IPS-NIHi7 (cell line): ENCODE results near the gene MORC1.
A peak's percentile ranks its signal among the peaks of the same experiment; 100 is the strongest.
"Not testable (repeated sequence)": the region's sequence is repeated elsewhere in the genome, so short reads cannot be mapped to it uniquely, and the experiment has no call there.

ENCODE experiments used
- DNase-seq: peaks from one replicate; pipeline ENCODE4 v3.0.0; 2012; ENCODE audit warnings: mixed read lengths; ENCODE audit errors: extremely low spot score

The MORC1 gene

DNA sequence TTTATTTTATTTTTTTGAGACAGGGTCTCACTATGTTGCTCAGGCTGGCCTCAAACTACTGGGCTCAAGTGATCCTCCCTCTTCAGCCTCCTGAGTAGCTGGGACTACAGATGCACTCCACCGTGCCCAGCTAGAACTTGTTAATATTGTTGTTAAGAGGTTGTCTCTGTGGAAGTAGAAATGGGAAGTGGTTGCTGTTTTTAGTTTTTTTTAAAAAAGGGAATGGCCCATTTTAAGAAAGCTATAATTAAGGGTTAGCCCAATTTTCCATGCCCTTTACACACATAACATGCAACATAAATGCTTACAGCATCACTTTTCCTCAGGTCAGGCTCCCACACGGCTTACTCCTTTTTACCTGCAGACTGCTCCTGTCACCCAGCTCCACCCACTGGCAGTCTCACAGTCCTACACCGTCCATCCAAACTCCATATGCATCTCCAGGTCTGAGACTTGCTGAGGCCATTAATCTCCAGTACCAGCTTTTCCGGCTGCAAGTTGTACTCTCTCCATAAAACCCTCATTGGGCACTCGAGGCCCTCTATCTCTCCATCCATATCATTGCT is 19.8 kb downstream of the MORC1 start:
- DNase-seq = peak; percentile 70

- no peak for DNase-seq
These were observed 22.8 kb downstream of the MORC1 start for GRCh38 chr3:109095166-109095565.

DNA sequence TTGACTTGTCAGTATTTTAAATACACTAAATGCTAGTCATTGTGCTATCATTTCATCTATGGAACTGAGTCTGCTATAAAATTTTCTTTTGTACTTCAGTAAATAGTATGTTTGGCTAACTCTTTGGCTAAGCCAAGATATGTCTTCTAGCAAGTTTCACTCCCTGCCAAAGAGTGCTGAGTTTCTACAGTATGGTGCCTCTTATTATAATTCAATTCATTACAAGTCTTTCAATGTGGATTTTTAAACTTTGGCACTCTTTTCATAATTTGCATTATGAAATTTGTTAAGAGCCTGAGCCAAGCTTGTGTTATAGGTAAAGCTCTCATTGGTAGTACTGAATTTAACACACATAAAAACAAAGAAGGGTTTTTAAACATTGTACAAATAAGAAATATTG is 24.4 kb downstream of the MORC1 start:
- no peak for DNase-seq

GRCh38 chr3:109091846-109092245 is 26.1 kb downstream of the MORC1 start:
- no peak for DNase-seq

DNA sequence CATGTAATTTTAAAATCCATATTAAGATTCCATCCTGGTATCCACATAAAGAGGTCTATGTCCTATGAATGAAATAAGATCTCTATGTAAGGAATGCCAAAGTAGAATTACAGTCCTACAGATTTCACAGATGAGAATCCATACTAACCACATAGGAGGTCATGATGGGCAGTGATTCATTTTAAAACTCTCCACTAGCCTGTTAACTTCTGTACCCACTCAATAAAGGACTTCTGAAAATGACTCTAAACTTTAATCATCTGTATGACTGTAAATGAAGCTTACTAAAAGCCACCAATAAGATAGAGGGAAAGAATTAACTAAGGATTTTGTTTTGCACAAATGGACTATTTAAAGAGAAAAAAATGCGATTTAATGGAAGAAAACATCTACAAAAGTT is 28.7 kb downstream of the MORC1 start:
- DNase-seq = no peak

DNA sequence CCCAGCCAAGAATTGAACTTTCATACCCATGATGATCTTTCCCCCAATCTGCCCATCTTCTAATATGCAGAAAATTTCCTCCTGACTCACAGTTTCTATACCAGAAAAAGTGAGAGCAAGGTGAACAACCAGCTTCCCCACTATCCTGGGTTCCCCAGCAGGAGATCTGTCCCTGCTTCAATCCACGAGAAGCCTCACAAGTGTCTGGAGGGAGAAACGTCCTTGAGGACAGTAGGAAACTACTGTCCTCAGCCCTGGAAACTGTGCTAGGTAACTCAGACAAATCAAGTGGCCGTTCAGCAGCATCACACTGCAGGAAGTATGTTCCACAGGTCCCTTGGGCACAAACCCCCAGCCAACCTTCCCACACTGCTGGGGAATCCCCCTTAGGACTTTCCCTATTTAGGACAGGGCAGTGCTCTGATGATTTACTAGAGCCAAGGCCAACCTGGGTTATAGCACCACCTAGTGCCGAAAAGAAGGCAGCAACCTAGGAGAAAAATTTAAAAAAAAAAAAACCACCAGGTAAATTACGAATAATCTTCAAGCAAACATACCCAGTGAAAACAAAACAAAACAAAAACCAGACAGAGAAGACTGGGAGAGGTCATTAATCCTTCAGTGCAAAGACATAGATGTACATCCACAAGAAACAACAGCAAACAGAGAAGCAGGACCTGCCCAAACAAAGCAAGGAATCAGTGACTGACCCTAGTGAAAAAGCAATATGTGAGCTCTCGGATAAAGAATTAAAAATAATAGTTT is 36.0 kb downstream of the MORC1 start:
- peak; percentile 77 for DNase-seq

GRCh38 chr3:109080090-109080489 is 37.8 kb downstream of the MORC1 start:
- not testable (repeated sequence) for DNase-seq

- no peak for DNase-seq
These were observed 44.8 kb downstream of the MORC1 start for GRCh38 chr3:109073116-109073515.

- DNase-seq = no peak
These were observed 45.7 kb downstream of the MORC1 start for GRCh38 chr3:109072194-109072593.

GRCh38 chr3:109071350-109072142 is 46.4 kb downstream of the MORC1 start:
- DNase-seq = no peak

DNA sequence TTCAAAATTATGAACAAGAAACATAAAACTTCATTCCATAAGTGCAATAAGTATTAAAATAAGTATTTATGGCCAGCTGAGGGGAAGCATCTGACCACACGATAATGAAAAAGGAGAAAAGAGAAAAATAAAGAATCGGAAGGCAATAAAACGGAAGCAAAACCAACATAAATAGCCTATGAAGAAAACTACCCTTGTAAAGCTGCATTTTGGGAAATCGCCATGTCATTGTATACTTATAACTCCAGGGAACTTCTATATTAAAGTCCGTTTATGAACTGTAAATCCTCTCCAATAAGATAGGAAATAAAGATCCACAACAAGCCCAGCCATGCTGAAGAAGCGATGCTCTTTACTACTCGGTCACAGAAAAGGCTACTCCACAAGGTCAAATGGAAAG is 47.7 kb downstream of the MORC1 start:
- no peak for DNase-seq

- DNase-seq = no peak
These were observed 51.1 kb downstream of the MORC1 start for GRCh38 chr3:109066864-109067263.

DNA sequence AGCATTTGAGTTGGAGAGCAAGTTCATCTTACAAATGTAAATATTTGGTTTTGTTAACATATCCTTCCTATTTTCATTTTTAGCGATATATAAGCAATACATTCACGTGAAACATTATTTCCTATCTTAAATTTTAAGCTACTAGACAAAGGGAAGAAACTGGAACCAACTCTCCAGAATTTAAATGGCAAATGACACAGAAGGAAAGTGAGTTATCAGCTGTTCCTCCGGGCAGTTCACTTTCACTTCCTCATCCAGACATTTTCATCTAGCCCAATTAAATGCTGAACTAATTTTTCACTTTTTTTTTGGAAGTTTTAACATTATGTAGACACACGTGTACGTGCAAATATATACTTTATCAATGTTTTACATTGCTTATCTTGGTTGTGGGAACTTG is 58.7 kb downstream of the MORC1 start:
- DNase-seq = no peak

GRCh38 chr3:109057616-109058015 is 60.3 kb downstream of the MORC1 start:
- no peak for DNase-seq

GRCh38 chr3:109057056-109057455 is 60.9 kb downstream of the MORC1 start:
- DNase-seq = no peak

DNA sequence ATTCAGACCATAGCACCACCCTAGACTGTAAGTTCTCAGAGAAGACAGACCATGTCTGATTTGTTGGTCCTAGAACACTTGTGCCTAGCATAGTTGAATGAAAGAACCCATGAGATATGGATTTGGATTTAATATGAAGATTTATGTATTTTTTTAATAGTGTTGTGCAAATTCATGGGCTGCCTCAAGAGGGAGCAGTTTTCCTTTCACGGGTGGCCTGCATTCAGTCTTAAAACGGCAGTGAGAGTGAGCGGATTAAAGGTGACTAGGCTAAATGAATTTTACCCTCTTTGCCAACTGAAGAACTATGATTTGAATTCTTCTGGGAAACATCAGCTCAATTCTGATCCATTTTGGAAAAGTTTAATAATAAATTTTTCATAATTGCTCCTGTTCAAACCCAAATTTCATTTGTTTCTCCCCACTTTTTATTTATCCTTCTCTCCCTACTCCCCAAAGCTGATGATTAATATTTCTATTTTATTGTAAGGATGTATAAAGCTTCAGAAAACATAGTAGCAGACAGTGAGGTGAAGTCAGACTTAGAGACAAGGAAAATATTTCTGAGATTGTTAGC is 67.3 kb downstream of the MORC1 start:
- peak; percentile 35 for DNase-seq

GRCh38 chr3:109047366-109047765 is 70.6 kb downstream of the MORC1 start:
- DNase-seq = no peak

DNA sequence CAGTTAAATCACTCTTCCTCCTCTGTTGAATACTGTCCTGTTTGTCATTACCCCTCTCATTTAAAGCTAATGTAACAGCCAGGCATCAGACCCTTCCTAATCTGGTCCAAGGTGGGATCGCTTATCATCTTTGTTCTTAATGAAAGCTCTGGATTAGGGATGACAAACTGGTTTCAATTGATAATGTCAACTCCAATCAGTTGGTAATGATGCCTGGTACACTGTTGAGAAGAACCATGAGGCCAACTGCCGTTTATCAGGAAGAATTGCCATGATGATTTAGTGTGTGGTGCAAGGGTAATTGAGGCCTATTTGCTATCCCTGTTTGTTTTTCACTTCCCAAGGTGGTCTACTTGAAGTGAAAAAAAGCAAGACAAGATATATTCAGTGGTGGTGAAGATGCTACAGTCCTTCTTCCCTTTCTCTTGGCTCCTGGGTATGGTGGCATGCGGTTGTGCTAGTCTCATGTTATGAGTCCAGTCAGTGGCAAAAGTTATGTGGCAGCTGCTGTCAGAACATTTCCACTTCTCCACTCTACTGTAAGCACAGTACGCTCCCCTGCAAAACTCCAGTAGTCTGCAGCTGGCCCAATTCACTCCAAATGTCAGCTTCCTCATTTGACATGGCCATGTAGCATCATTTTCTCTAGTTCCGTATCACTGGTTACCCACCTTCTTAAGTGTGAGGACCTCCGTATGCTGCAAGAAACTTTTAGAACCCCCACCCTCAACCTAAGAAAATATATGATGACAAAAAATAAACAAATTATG is 72.5 kb downstream of the MORC1 start:
- no peak for DNase-seq

DNA sequence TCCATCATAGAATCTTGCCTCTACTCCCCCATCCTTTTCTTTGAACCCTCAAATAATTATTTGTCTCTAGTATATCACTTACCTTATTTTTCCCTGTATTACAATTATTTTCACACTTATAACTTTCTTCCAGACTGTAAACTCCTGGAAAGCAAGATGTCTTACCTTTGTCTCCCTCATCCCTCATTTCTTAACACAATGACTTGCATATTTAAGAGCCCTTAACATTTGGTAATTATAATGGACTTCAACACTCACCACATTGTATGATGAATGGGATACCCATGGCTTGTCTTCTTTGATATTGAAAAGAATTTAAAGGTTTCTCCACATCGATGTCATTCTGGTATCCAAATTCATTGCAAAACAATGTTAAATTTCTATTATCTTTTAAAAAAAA is 82.9 kb downstream of the MORC1 start:
- no peak for DNase-seq

DNA sequence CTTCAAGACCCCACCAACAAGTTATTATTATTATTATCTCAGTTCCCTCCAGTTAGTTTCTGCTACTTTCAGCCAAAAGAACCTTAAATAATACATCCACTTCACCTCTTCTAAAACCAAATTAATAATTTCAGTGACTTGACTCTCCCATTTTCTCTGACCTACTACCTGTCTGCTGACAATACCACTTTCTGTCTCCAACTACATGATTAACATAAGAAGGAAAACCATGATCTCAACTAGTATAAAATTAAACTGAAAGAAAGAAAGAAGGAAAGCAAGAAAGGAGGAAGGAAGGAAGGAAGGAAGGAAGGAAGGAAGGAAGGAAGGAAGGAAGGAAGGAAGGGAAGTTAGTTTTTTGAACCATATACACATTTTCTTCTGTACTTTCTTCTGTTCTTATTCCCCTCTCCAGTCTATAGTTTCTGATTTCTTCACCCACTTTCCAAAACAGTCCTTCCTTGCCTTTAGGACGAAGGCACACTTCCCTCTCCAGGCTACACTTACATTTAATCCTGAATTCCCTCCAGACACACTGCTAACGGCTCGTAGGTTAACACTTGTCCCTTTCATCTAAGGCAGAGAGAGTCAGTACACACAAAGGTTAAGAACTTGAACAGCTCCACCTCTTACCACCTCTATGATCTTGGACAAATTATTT is 84.8 kb downstream of the MORC1 start:
- no peak for DNase-seq

- no peak for DNase-seq
These were observed 89.2 kb downstream of the MORC1 start for GRCh38 chr3:109028753-109029152.
